Muscle of back (tissue), 11 donors: ENCODE data around the gene HSPA6. TPM values are rescaled to one million over a fixed set of nuclear protein-coding genes. Genes with fewer than 3 reads are reported as not detected.
"Not testable (repeated sequence)": the region's sequence is repeated elsewhere in the genome, so short reads cannot be mapped to it uniquely, and the experiment has no call there.

ENCODE experiments used
- DNase-seq, 3 donors: peaks; one replicate each; pipeline versions ENCODE4 v3.0.0 to v3.0.0-alpha.2; 2013
- polyA plus RNA-seq, 10 donors: library from polyadenylated mRNA; unstranded; fragments of 120-200 nt; gene quantifications; one replicate each; pipeline ENCODE4 v1.2.1, GENCODE V29; 2013; ENCODE audit not compliant: insufficient read length in 10 of 10

Gene HSPA6
- polyA plus RNA-seq, 10 donors = 0.43 to 1.7 (median 0.65) TPM; not detected in 1

DNA sequence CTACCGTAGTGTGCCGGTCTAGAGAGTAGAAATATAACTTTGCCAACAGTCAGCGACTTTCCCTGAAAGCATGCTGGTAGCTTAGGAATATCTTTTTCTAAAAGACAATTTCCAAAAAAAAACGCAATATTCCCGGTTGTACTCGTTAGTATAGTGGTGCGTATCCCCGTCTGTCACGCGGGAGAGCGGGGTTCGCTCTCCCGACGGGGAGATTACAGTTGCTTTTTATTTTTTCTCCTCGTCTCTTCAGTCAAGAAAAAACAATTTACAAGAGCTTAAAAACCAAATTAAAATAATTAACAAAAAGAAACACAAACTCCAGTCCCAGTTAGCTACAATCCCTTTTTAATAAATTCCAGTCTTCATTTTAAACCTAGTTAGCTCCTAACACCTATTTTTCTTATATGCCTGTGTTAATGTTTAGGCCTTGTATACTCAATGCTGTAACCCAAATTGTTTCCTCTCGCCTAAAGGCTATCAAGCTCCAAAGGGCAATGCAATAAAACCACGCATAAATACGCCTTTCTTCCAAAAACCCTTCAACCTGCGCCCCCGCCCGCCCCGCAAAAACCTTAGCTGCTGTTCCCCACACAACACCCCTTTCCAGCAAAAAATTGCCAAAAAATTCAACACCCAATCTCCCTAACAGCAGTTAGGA is 7.8 kb downstream of the HSPA6 start:
- peak in 1 of 3 donors; percentile 30 for DNase-seq

DNA sequence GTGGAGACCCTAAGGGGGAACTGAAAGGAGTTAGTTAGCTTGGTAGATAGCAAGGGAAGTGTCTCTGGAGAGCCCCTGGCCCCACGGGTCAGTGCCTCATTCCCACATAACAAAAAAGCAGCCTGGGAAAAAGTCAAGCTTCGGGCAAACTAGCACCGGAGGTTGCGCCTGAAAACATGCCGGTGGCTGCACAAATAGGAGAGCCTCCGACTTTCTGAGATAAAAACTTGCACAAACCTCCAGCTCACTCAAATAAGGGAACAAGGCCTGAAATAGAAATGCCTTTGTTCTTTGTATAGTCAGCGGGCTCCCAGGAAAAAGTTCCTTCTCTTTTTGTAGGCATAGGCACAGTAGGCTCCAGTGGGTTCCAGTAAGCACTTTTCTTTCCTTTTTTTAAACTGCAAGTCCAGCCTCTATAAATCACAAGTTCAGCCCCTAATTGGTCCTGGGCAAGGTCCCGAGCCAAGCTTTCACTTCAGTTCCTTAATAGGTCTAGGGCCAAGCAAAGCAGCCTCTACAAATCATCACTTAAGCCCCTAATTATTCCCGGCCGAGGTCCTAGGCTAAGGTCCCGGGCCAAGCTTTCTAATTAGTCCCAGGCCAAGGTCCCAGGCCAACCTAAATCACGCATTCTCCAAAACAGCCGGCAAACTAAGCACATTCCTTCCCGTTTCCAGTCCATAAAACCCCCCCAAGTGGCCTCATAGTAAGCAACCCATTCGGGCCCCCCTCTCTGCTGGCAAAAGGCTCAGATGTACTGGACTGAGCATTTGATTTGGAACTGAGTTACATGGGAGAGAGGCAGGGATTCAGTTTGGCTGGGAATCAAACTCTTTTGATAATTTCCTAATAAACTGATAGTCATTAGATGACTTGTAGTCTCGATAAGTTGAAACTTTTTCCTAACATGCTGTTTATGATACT is 8.6 kb downstream of the HSPA6 start:
- DNase-seq = peak in 1 of 3 donors; percentile 69

DNA sequence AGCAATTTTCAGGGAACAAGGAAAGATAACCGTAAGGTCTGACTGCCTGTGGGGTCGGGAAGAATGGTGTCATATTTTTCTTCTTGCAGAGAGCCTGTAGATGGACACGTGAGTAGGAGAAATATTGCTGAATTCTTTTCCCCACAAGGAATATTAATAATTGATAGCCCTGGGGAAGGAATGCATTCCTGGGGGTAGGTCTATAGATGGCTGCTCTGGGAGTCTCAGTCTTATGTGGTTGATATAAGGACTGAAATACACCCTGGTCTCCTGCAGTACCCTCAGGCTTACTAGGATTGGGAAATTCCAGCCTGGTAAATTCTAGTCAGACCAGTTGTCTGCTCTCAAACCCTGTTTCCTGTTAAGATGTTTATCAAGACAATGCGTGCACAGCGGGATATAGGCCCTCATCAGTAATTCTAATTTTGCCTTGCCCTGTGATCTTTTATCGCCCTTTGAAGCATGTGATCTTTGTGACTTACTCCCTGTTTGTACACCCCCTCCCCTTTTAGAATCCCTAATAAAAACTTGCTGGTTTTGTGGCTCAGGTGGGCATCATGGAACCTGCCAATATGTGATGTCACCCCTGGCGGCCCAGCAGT is 12.8 kb downstream of the HSPA6 start:
- DNase-seq = not testable (repeated sequence)

DNA sequence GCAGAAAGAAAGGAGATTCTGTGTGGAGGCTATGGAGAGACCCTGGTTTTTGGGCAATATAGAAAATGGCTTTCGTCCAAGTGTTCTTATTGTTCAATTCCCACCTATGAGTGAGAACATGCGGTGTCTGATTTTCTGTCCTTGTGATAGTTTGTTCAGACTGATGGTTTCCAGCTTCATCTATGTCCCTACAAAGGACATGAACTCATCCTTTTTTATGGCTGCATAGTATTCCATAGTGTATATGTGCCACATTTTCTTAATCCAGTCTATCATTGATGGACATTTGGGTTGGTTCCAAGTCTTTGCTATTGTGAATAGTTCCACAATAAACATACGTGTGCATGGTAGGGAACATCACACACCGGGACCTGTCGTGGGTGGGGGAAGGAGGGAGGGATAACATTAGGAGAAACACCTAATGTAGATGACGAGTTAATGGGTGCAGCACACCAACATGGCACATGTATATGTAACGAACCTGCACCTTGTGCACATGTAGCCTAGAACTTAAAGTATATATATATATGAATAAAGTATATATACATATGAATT is 14.7 kb downstream of the HSPA6 start:
- not testable (repeated sequence) for DNase-seq

DNA sequence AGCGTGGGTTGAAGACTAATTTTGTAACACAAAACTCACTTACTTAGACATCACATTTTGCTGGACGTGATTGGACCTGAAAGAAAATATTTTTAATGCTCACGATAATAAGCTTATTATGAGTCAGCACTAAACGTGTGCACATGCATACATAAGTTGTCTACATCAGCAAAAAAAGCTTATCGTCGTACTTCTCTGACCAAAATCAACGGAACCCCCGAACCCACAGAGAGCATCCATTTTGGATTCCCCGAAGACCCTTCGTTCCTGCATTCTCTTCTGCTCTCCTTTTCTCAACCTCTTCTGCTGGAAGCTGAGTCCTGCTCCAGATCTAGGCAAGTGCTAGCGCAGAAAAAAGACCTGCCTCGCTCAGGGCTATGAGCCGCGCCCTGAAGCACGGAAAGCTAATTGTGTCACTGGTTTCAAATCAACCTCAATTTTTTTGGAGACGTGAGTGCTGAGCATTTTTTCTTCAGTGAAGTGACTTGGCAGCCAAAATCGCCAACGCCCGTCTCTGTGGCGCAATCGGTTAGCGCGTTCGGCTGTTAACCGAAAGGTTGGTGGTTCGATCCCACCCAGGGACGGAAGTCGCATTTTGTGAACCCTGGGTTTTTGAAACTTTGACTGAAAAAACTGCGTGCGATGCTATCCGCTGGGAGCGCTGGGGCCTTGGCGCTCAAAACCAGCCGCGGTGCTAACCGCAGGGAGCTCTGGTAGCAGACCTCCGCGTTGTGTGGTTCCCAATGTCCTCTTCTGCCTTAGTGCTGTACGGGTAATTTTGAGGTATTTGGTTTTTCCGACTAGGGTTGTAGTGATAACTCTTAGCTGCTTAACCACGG is 15.6 kb downstream of the HSPA6 start:
- peak; percentile 50 to 74 (median 56) for DNase-seq

DNA sequence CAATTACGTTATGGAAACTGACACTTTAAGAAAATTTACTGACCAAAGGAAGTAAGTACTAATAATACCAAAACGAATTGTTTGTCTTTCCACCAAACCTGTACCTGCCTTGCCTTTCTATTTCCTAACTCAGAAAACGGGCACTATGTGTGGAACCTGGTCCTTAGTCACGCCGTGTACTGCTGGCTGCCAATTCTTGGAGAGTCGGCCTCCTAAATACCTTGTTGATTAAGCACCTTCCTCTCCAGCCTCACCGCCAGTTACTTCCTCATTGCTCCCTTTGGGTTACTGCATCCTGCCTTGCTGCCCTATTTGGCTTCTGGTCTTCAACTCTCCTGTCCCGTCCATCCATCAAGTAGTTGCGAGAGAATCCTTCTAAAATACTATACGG is 16.2 kb downstream of the HSPA6 start:
- DNase-seq = not testable (repeated sequence)

DNA sequence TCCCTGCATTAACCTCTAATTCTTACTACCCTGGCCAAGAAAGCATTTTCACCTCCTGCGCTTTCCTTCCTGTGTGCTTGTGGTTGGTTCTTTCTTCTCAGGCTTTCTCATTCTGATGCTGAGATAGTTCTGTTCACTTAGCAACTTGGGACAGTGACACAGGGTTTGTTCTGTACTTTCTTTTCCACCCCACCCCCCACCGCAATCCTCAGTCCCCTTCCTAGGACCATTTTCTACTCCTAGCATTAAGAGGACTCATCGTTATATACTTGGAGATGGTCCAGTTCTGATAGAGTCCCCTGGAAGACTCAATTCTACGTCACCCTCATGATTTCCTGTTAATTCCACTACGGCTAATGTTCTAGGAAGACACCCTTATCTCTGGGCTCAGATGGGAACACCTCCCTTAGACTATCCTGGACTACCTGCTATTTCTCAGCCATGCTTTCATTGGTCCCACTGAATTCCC is 17.8 kb downstream of the HSPA6 start:
- not testable (repeated sequence) for DNase-seq

DNA sequence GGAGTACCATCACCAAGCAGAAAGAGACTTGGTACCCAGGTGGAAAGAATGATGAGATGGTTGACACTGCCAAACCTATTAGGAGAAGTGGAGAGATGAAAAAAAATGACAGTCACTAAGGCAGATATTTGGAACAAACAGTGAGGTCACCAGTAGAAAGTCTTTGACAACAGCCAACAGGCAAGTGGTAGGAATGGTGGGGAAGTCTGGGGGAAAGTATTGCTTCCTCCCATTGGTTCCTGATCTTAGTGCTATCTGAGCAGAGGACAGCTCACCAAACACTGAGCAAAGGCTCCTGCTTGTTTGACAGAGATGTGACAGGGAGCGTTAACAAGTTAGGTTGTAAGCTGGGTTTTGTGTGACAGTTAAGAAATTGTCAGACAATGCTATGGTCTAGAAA is 18.8 kb downstream of the HSPA6 start:
- DNase-seq = not testable (repeated sequence)

DNA sequence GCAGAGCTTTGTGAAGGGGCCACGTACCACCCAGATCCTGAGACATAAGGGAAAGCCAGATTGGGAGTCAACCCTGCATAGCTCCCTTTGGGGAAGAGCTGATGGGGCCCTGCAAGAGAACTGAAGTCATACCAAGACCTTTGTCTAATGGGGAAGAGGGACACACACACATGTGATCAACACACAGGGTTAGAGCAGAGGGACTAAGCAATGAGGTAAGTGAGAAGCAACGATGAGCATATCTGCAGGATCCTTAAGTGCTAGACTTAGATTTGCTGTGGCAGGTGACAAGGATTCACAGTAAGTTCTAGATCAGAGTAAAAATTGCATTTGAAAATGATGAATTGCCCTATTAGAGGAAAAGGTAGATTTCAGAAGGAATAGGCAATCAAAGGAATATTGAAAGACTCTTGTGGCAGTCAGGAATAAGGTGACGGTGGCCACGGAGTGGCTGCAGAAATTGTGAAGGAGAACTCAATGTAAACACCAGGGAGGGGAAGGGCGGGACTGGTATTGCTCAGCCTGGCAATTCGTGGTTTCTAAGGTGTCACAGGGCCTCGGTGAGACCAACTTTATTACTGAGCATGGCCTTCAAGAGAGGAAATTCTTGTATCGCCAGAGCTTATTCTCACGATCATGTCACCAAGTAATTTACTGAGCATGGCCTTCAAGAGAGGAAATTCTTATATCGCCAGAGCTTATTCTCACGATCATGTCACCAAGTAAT is 20.8 kb downstream of the HSPA6 start:
- DNase-seq = not testable (repeated sequence)

DNA sequence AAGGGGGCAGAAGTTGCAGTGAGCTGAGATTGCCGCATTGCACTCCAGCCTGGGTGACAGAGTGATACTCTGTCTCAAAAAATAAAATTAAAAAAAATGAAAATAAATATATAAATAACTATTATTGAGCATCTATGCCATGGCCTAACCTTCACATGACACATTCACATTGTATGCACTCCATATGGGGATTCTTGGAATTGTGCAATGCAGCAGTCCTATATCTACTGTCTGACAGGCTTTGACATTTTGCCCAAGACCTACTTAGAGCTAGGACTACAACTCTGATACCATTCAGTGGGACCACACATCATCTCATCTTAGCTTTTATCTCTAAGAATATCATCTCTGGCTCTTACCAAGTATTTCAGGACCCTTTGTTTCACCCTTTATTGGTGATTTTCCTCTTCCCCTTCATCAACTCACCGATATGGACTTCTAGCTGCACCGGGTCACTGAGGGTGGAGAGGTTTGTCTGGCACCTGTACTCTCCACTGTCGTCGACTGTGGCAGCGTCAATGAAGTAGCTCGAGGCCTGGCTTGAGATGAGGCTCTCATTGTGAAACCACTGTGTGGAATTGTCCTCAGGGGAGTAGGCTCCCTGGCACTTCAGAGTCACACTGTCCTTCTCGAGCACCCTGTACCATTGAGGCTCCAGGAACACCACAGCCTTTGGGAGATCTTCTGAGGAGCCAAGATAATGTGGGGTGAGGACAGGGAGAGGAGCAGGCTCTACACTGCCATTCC is 23.8 kb downstream of the HSPA6 start:
- DNase-seq = not testable (repeated sequence)

DNA sequence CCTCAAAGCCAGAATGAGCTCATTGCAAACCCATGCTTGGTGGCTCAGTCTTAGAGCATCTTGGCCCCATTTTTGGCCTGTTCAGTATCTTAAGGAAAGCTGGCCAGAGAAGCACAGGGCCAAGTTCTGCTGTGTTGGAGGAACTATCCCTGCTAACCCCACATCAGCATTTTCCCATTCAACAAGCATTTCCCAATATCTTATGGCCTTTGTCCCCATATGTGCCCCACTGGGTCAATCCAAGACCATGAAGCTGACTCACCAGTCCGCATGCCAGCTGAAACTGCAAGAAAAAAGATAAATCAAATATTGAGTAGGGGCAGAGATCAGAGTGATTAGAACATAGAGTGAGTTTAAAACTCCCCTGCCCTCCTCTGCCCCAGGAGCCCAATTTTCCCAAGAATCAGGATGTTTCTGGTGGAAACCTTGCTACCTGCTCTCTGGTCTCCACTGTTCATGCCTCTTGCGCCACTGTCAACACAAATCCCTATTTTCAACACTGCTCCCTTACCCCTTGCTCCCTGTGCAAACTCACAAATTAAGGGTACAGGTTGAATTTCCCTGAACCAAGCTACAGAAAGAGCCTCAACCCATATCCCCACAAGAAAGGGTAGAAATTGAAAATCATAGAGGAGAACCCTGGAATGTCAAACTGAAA is 24.5 kb downstream of the HSPA6 start:
- not testable (repeated sequence) for DNase-seq

DNA sequence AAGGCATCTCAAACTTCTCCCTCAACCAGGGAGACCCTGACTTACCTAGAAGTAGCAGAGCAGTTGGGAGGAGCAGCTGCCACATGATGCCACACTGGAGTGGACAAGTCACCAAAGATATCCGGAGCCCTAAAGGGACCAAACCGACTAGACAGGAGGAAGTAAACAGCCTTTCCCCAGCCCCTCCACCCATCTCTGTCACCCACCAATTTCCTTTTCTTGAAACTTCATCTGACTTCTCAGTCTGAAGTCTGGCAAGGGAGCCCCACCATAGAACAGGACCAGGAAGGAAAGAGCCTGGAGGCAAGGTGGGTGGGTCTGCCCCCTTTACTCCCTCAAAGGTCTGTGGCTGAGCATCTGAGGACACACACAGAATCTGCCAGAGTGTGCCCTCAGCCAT is 25.3 kb downstream of the HSPA6 start, which contains the start of gene FCGR3A:
Gene FCGR3A (minus strand): TSS at position 167 of the 400 bp plus-strand sequence. CDS start 82 bp downstream, at position 85.
- DNase-seq = no peak

DNA sequence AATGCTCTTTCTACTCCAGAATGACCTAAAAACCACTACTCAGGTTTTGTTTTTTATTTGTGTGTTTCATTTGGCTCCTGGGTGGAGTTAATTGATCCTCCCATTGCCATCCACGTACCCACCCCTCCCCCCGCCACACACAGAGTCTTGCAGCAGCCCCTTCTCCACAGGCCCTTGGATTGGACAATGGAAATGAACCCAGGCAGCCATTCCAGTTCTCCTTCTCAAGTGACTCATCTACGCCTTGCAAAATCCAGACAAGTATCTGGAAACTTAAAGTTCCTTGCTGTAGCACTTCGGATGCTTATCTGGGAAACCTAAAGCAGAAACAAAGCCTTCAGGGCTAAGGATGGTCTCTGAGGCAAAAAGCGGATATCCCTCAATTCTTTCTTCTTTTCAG is 26.6 kb downstream of the HSPA6 start:
- DNase-seq = not testable (repeated sequence)

DNA sequence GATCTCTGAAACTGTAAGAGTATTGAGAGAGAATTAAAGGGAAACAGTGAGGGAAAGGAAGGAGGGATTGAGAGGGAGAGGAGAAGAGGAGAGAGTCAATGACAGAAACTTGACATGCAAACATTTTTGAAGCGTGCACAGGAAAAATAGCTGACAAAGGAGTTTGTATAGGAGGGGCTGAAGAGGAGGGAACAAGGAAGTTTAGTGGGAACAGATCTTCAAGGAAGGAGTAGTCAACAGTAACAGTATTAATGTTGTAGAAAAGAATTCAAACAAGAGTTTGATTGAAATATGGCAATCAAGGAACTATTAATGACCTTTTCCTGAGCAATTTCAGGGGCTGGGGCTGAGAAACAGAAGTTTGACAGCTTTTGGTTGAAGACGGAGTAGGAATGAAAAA is 29.3 kb downstream of the HSPA6 start:
- DNase-seq = not testable (repeated sequence)

DNA sequence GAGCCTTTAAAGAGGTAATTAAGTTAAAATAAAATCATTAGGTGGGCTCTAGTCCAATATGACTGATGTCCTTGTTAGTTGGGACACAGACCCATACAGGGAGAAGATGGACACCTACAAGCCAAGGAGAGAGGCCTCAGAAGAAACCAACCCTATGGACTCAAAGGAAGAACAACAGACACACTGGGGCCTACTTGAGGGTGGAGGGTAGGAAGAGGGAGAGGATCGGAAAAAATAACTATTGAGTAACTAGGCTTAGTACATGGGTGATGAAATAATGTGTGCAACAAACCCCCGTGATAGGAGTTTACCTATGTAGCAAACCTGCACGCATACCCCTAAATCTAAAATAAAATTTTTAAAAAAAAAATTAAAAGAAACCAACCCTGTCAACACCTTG is 30.0 kb downstream of the HSPA6 start:
- DNase-seq = not testable (repeated sequence)

DNA sequence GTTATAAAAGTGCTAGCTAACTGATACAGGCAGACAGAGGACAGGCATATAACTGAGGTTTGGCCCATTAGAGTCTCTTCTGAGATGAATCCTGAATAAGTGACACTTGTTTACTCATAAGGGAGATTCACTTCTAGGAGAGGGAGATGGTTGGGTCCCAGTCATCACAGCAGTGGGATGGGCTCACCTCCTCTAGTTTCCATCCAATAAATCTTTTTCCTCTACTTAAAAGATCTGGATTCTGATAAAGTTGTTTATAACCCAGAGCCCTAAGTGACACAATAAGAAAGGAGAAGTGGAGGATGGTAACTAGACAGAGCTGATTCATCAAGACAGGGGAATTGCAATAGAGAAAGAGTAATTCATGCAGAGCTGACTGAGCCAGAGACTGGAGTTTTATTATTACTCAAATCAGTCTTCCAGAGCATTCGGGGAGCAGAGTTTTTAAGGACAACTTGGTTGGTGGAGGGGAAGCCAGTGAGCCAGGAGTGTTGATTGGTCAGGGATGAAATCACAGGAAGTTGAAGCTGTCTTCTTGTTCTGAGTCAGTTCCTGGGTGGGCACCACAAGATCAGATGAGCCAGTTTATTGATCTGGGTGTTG is 30.6 kb downstream of the HSPA6 start:
- not testable (repeated sequence) for DNase-seq

DNA sequence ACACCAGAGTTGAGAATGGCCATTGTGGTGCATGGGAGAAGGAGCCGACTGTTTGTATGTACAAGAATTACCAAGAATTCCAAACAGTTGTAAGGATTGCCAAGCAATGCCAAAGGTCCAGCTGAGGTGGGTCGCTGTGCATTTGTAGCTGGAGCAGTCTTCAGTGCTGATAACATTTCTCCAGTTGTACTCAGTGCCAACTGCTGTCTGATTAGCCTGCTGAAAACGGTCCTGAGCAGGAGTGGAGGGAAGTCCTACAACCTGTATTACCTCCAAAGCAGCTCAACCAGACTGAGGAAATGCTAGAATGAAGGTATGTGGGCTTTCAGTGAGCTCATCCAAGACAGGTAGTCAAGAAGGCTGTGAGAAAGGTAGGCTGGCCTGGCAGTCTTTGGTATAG is 31.8 kb downstream of the HSPA6 start:
- DNase-seq = not testable (repeated sequence)

DNA sequence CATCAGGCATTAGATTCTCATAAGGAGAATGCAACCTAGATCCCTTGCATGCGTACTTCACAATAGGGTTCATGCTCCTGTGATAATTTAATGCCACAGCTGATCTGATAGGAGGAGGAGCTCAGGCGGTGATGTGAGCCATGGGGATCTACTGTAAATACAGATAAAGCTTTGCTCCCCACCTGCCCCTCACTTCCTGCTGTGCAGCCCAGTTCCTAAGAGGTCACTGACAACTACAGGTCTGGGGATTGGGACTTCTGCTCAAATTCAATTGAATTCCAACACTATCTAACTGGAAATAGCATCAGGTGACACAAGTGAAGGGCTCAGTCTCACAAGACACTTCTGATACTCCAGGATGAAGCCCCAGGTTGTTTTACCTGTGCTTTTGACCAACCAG is 32.6 kb downstream of the HSPA6 start:
- not testable (repeated sequence) for DNase-seq
